Measurements from ENCODE around the gene ERC1.

Gene ERC1

DNA sequence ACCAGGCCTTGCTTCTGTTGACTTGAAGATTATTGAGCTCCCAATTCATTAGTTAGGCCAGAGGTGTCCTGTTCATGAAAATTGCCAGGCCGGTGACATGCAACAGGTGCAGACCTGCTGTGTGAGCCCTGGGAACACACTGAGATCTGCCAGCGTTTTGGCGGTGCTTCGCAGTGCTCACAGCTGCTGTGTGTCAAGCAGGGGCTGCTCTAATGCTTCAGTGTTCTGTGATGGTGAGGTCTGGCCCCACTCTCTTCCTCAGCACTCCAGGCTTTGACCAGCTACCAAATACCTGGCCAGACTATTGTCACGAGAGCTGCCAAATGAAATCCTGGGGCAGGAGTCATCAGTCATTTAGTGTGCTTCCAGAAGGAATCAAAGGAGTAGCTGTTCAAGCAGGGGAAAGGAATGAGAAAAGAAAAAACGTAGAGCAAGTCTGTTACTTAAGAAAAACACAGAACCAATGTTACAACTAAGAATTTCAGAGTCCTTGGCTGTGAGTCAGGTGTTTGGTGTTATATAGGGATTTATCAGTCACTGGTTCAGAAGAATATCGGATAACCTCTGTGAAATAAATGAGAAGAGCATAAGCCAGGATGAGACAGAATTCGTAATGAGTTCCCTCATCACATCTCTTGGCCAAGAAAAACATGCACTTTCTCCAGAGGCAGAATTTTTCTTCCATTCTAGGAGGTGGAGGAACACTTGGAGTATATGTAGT lies 452.6 kb downstream of the ERC1 start:
- no peak for DNase-seq
- Histone ChIP-seq H3K36me3 (ENCODE audit: control insufficient read depth in 4 of 4, insufficient read depth in 4 of 4, low read length in 3 of 4) (peaks cover 1 to 18% (median 3%) of the 10 kb centered on the region in 4 experiments), H3K27ac (ENCODE audit: insufficient read depth in 1 of 2, low read depth in 1 of 2, low read length in 2 of 2, poor library complexity in 1 of 2, severe bottlenecking in 2 of 2) (no peak overlapping the region), H3K27me3 (replicated peaks in 2 of 5; ENCODE audit: control insufficient read depth in 4 of 5, insufficient read depth in 5 of 5, low read length in 4 of 5) (no peaks in the 10 kb centered on the region), H3K4me1 (ENCODE audit: control extremely low read depth in 1 of 4, control insufficient read depth in 4 of 4, insufficient read depth in 4 of 4, low read length in 3 of 4) (no peaks in the 10 kb centered on the region), H3K4me3 (ENCODE audit: control insufficient read depth in 1 of 7, extremely low read depth in 1 of 7, insufficient read depth in 4 of 7, low read depth in 2 of 7, low read length in 6 of 7) (no peak overlapping the region), H3K9me3 (ENCODE audit: control extremely low read depth in 1 of 5, control insufficient read depth in 4 of 5, insufficient read depth in 2 of 5, low read depth in 1 of 5, low read length in 4 of 5) (no peaks in the 10 kb centered on the region)
- ChIA-PET POLR2A (no interaction called here), CTCF (interaction anchor here (1.2 to 1.4 kb wide), 2 partner anchors 8 to 10 kb away, joined by 3 read pairs; no protein-coding TSS in a partner anchor)
- 98% methylated on average over 6 of the region's 8 CpGs for WGBS (ENCODE audit: insufficient coverage)

- Histone ChIP-seq H3K9me3 (ENCODE audit: control extremely low read depth in 1 of 5, control insufficient read depth in 4 of 5, insufficient read depth in 2 of 5, low read depth in 1 of 5, low read length in 4 of 5) (no peaks in the 10 kb centered on the region), H3K36me3 (ENCODE audit: control insufficient read depth in 4 of 4, insufficient read depth in 4 of 4, low read length in 3 of 4) (peaks cover 4 to 22% (median 5%) of the 10 kb centered on the region in 4 experiments), H3K27me3 (replicated peaks in 2 of 5; ENCODE audit: control insufficient read depth in 4 of 5, insufficient read depth in 5 of 5, low read length in 4 of 5) (no peaks in the 10 kb centered on the region), H3K4me1 (ENCODE audit: control extremely low read depth in 1 of 4, control insufficient read depth in 4 of 4, insufficient read depth in 4 of 4, low read length in 3 of 4) (no peaks in the 10 kb centered on the region), H3K4me3 (ENCODE audit: control insufficient read depth in 1 of 7, extremely low read depth in 1 of 7, insufficient read depth in 4 of 7, low read depth in 2 of 7, low read length in 6 of 7) (no peak overlapping the region), H3K27ac (ENCODE audit: insufficient read depth in 1 of 2, low read depth in 1 of 2, low read length in 2 of 2, poor library complexity in 1 of 2, severe bottlenecking in 2 of 2) (no peak overlapping the region)
- POLR2A ChIA-PET, result interaction anchor here (0.7 kb wide), 1 partner anchor 907 kb away, joined by 3 read pairs; no protein-coding TSS in a partner anchor
- WGBS (ENCODE audit: insufficient coverage), result 100% methylated on average over 3 of the region's 6 CpGs
- CTCF ChIA-PET, result interaction anchor here (1.2 to 1.4 kb wide), 2 partner anchors 8 to 10 kb away, joined by 3 read pairs; no protein-coding TSS in a partner anchor
- no peak for DNase-seq
These were observed 453.1 kb downstream of the ERC1 start for GRCh38 chr12:1444142-1444516.

- no peak overlapping the region for H3K4me3 ChIP-seq (ENCODE audit: control insufficient read depth in 1 of 7, extremely low read depth in 1 of 7, insufficient read depth in 4 of 7, low read depth in 2 of 7, low read length in 6 of 7)
- H3K27ac ChIP-seq (ENCODE audit: insufficient read depth in 1 of 2, low read depth in 1 of 2, low read length in 2 of 2, poor library complexity in 1 of 2, severe bottlenecking in 2 of 2), result no peak overlapping the region
- H3K36me3 ChIP-seq (ENCODE audit: control insufficient read depth in 4 of 4, insufficient read depth in 4 of 4, low read length in 3 of 4), result peaks cover 5 to 22% (median 5%) of the 10 kb centered on the region in 4 experiments
- ChIA-PET POLR2A (no interaction called here), CTCF (interaction anchor here (0.5 kb wide), 1 partner anchor 29 kb away, joined by 4 read pairs; no protein-coding TSS in a partner anchor)
- no peaks in the 10 kb centered on the region for H3K4me1 ChIP-seq (ENCODE audit: control extremely low read depth in 1 of 4, control insufficient read depth in 4 of 4, insufficient read depth in 4 of 4, low read length in 3 of 4)
- no peak for DNase-seq
- peaks cover 0 to 3% (median 0%) of the 10 kb centered on the region in 5 experiments for H3K9me3 ChIP-seq (ENCODE audit: control extremely low read depth in 1 of 5, control insufficient read depth in 4 of 5, insufficient read depth in 2 of 5, low read depth in 1 of 5, low read length in 4 of 5)
- no peaks in the 10 kb centered on the region for H3K27me3 ChIP-seq (replicated peaks in 2 of 5; ENCODE audit: control insufficient read depth in 4 of 5, insufficient read depth in 5 of 5, low read length in 4 of 5)
- no CpG with 5 or more reads among the region's 3 CpGs for WGBS (ENCODE audit: insufficient coverage)
These were observed 454.8 kb downstream of the ERC1 start for GRCh38 chr12:1445807-1446206.

DNA sequence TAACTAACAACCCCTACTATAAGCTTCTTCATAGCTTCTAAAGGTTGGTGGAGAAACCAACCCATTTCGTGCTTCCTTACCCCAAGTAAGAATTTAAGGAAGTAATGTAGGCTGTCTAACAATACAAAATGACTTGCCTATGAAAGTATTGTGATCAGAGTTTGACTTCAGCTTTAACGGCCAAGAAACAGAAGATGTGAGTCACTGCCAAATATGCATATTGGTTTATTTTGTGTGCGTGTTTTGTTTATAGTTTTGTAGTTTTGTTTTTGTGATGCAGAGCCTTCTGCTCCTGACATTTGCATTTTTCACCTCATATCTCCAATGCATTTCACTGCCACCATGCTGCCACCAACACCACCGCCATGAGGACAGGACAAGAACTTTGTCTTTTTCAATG lies 457.3 kb downstream of the ERC1 start:
- Histone ChIP-seq H3K27ac (ENCODE audit: insufficient read depth in 1 of 2, low read depth in 1 of 2, low read length in 2 of 2, poor library complexity in 1 of 2, severe bottlenecking in 2 of 2) (no peak overlapping the region), H3K4me1 (ENCODE audit: control extremely low read depth in 1 of 4, control insufficient read depth in 4 of 4, insufficient read depth in 4 of 4, low read length in 3 of 4) (no peaks in the 10 kb centered on the region), H3K4me3 (ENCODE audit: control insufficient read depth in 1 of 7, extremely low read depth in 1 of 7, insufficient read depth in 4 of 7, low read depth in 2 of 7, low read length in 6 of 7) (no peak overlapping the region), H3K27me3 (replicated peaks in 2 of 5; ENCODE audit: control insufficient read depth in 4 of 5, insufficient read depth in 5 of 5, low read length in 4 of 5) (no peaks in the 10 kb centered on the region), H3K36me3 (ENCODE audit: control insufficient read depth in 4 of 4, insufficient read depth in 4 of 4, low read length in 3 of 4) (peaks cover 4 to 26% (median 5%) of the 10 kb centered on the region in 4 experiments), H3K9me3 (ENCODE audit: control extremely low read depth in 1 of 5, control insufficient read depth in 4 of 5, insufficient read depth in 2 of 5, low read depth in 1 of 5, low read length in 4 of 5) (peaks cover 0 to 4% (median 2%) of the 10 kb centered on the region in 5 experiments)
- WGBS (ENCODE audit: insufficient coverage), result 100% methylated on average over 1 of the region's 4 CpGs
- POLR2A ChIA-PET, result no interaction called here
- no peak for DNase-seq
- CTCF ChIA-PET, result no interaction called here

DNA sequence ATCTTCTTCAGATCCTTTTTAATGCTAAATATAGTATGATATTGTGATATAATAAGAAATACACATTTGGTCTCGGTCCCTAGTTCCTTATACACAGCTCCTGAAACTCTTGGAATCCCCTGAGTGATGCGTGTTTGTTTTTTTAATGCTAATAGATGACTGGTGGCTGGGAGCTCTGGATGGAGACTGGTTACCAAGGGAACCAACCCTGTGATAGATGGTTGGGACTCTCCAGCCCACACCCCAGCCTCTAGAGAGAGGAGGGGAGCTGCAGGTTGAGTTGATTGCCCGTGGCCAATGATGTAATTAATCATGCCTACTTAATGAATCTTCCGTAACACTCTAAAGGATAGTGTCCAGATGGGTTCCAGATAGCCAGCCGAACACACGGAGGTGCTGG lies 462.8 kb downstream of the ERC1 start:
- no peak for DNase-seq
- ChIA-PET CTCF (interaction anchor here (1.0 kb wide), 1 partner anchor 10 kb away, joined by 3 read pairs; no protein-coding TSS in a partner anchor), POLR2A (no interaction called here)
- Histone ChIP-seq H3K9me3 (ENCODE audit: control extremely low read depth in 1 of 5, control insufficient read depth in 4 of 5, insufficient read depth in 2 of 5, low read depth in 1 of 5, low read length in 4 of 5) (peaks cover 0 to 4% (median 2%) of the 10 kb centered on the region in 5 experiments), H3K27me3 (replicated peaks in 2 of 5; ENCODE audit: control insufficient read depth in 4 of 5, insufficient read depth in 5 of 5, low read length in 4 of 5) (no peaks in the 10 kb centered on the region), H3K4me1 (ENCODE audit: control extremely low read depth in 1 of 4, control insufficient read depth in 4 of 4, insufficient read depth in 4 of 4, low read length in 3 of 4) (no peaks in the 10 kb centered on the region), H3K27ac (ENCODE audit: insufficient read depth in 1 of 2, low read depth in 1 of 2, low read length in 2 of 2, poor library complexity in 1 of 2, severe bottlenecking in 2 of 2) (no peak overlapping the region), H3K36me3 (ENCODE audit: control insufficient read depth in 4 of 4, insufficient read depth in 4 of 4, low read length in 3 of 4) (peaks cover 0 to 10% (median 6%) of the 10 kb centered on the region in 4 experiments), H3K4me3 (ENCODE audit: control insufficient read depth in 1 of 7, extremely low read depth in 1 of 7, insufficient read depth in 4 of 7, low read depth in 2 of 7, low read length in 6 of 7) (no peak overlapping the region)
- WGBS (ENCODE audit: insufficient coverage), result 100% methylated on average over 3 of the region's 6 CpGs

DNA sequence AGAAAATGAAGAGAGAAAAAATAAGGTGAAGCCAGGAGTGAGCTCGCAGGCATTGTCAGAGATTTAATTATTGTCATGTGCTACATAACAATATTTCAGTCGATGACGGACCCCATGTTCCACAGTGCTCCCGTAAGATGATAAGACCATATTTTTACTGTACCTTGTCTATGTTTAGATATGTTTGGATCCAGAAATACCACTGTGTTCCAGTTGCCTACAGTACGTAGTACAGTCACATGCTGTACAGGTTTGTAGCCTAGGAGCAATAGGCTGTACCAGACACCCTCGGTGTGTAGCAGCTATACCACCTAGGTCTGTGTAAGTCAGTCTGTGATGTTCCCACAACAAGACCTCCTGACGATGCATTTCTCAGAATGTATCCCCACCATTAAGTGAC lies 465.9 kb downstream of the ERC1 start:
- Histone ChIP-seq H3K4me3 (ENCODE audit: control insufficient read depth in 1 of 7, extremely low read depth in 1 of 7, insufficient read depth in 4 of 7, low read depth in 2 of 7, low read length in 6 of 7) (no peak overlapping the region), H3K27ac (ENCODE audit: insufficient read depth in 1 of 2, low read depth in 1 of 2, low read length in 2 of 2, poor library complexity in 1 of 2, severe bottlenecking in 2 of 2) (no peak overlapping the region), H3K27me3 (replicated peaks in 2 of 5; ENCODE audit: control insufficient read depth in 4 of 5, insufficient read depth in 5 of 5, low read length in 4 of 5) (no peaks in the 10 kb centered on the region), H3K36me3 (ENCODE audit: control insufficient read depth in 4 of 4, insufficient read depth in 4 of 4, low read length in 3 of 4) (peaks cover 0 to 5% (median 4%) of the 10 kb centered on the region in 4 experiments), H3K9me3 (ENCODE audit: control extremely low read depth in 1 of 5, control insufficient read depth in 4 of 5, insufficient read depth in 2 of 5, low read depth in 1 of 5, low read length in 4 of 5) (peaks cover 0 to 4% (median 3%) of the 10 kb centered on the region in 5 experiments), H3K4me1 (ENCODE audit: control extremely low read depth in 1 of 4, control insufficient read depth in 4 of 4, insufficient read depth in 4 of 4, low read length in 3 of 4) (no peaks in the 10 kb centered on the region)
- POLR2A ChIA-PET, result no interaction called here
- CTCF ChIA-PET, result no interaction called here
- WGBS (ENCODE audit: insufficient coverage), result 98% methylated on average over 6 of the region's 7 CpGs
- DNase-seq, result no peak

DNA sequence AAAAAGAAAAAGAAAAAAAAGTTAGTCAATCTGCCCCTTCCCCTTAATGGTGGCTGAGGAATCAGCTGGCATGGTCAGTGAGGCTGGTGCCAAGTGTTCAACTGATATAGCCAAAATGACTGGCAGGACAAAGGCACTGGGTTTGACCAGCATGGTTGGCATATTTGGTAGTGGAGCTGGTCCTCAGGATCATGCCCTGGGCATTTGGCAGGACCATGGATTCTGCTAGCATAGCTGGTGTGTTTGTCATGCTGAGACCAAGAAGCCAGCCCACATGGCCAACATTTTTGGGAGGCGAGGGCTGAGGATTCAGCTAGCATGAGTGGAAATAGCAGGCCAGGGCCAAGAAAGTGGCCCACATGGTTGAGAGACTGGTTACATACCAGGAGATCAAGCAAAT lies 466.9 kb downstream of the ERC1 start:
- Histone ChIP-seq H3K4me3 (ENCODE audit: control insufficient read depth in 1 of 7, extremely low read depth in 1 of 7, insufficient read depth in 4 of 7, low read depth in 2 of 7, low read length in 6 of 7) (no peak overlapping the region), H3K36me3 (ENCODE audit: control insufficient read depth in 4 of 4, insufficient read depth in 4 of 4, low read length in 3 of 4) (peaks cover 0 to 5% (median 4%) of the 10 kb centered on the region in 4 experiments), H3K9me3 (ENCODE audit: control extremely low read depth in 1 of 5, control insufficient read depth in 4 of 5, insufficient read depth in 2 of 5, low read depth in 1 of 5, low read length in 4 of 5) (peaks cover 0 to 5% (median 3%) of the 10 kb centered on the region in 5 experiments), H3K27me3 (replicated peaks in 2 of 5; ENCODE audit: control insufficient read depth in 4 of 5, insufficient read depth in 5 of 5, low read length in 4 of 5) (no peaks in the 10 kb centered on the region), H3K27ac (ENCODE audit: insufficient read depth in 1 of 2, low read depth in 1 of 2, low read length in 2 of 2, poor library complexity in 1 of 2, severe bottlenecking in 2 of 2) (no peak overlapping the region), H3K4me1 (ENCODE audit: control extremely low read depth in 1 of 4, control insufficient read depth in 4 of 4, insufficient read depth in 4 of 4, low read length in 3 of 4) (no peaks in the 10 kb centered on the region)
- 100% methylated on average over 1 of the region's 1 CpG for WGBS (ENCODE audit: insufficient coverage)
- POLR2A ChIA-PET, result no interaction called here
- CTCF ChIA-PET, result no interaction called here
- DNase-seq, result no peak

Data from common myeloid progenitor, CD34-positive (primary cell).